Measurements from ENCODE around the gene BTNL3.
"Not testable (repeated sequence)": the region's sequence is repeated elsewhere in the genome, so short reads cannot be mapped to it uniquely, and the experiment has no call there.

BTNL3 gene, protein sequence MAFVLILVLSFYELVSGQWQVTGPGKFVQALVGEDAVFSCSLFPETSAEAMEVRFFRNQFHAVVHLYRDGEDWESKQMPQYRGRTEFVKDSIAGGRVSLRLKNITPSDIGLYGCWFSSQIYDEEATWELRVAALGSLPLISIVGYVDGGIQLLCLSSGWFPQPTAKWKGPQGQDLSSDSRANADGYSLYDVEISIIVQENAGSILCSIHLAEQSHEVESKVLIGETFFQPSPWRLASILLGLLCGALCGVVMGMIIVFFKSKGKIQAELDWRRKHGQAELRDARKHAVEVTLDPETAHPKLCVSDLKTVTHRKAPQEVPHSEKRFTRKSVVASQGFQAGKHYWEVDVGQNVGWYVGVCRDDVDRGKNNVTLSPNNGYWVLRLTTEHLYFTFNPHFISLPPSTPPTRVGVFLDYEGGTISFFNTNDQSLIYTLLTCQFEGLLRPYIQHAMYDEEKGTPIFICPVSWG

GRCh38 chr5:180988592-180988991 lies at the start of gene BTNL3:
BTNL3 (plus strand) TSS chr5:180988846; CDS start chr5:180989029, 183 bp downstream.
- no peak for DNase-seq (ENCODE audit: low spot score)

DNA sequence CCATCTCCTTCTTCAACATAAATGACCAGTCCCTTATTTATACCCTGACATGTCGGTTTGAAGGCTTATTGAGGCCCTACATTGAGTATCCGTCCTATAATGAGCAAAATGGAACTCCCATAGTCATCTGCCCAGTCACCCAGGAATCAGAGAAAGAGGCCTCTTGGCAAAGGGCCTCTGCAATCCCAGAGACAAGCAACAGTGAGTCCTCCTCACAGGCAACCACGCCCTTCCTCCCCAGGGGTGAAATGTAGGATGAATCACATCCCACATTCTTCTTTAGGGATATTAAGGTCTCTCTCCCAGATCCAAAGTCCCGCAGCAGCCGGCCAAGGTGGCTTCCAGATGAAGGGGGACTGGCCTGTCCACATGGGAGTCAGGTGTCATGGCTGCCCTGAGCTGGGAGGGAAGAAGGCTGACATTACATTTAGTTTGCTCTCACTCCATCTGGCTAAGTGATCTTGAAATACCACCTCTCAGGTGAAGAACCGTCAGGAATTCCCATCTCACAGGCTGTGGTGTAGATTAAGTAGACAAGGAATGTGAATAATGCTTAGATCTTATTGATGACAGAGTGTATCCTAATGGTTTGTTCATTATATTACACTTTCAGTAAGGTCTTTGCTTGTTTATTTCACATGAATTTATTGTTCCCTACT lies 38.2 kb upstream of the BTNL3 start:
- no peak for DNase-seq (ENCODE audit: low spot score)

GRCh38 chr5:180959661-180960060 lies 29.0 kb upstream of the BTNL3 start:
- DNase-seq (ENCODE audit: low spot score): no peak

GRCh38 chr5:180960209-180960608 lies 28.4 kb upstream of the BTNL3 start:
- no peak for DNase-seq (ENCODE audit: low spot score)

DNA sequence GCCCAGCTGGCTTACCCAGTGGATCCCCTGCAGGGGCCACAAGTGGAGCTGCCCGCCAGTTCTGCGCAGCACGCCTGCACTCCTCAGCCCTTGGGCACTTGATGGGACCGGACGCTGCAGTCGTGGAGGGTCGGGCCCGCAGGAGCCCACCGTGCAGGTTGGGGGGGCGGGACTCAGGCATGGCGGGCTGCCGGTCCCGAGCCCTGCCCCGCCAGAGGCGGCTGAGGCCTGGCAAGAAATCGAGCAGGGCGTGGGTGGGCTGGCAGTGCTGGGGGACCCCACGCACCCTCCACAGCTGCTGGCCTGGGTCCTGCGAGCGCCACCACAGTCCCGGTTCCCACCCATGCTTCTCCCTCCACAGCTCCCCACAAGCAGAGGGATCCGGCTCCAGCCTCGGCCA lies 19.2 kb upstream of the BTNL3 start:
- no peak for DNase-seq (ENCODE audit: low spot score)

GRCh38 chr5:180970336-180970735 lies 18.3 kb upstream of the BTNL3 start:
- DNase-seq (ENCODE audit: low spot score): no peak

- no peak for DNase-seq (ENCODE audit: low spot score)
Observed at GRCh38 chr5:180970875-180971274, 17.8 kb upstream of the BTNL3 start.

DNA sequence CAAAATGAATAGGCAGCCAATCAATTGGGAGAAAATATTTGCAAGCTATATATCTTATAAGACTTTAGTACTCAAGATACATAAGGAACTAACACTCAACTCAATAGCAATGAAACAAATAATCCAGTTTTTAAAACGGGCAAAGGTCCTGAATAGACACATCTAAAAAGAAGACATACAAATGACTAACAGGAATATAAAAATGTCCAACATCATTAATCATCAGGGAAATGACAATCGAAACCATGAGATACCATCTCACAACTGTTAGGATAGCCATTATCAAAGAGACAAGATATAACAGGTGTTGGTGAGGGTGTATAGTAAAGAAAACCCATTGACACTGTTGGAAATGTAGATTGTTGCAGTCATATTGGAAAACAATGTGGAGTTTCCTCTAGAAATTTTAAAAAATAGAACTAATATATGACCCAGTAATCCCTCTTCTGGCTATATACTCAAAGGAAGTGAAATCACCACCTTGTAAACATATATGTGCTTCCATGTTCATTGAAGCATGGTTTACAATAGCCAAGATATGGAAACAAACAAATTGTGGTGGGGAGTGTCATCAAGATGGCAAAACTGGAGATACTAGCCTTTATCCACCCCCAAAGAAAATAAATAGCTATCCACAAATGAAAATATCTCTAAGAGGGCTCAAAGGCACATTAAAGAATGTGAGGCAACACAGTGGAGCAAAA lies 13.9 kb upstream of the BTNL3 start:
- no peak for DNase-seq (ENCODE audit: low spot score)

DNA sequence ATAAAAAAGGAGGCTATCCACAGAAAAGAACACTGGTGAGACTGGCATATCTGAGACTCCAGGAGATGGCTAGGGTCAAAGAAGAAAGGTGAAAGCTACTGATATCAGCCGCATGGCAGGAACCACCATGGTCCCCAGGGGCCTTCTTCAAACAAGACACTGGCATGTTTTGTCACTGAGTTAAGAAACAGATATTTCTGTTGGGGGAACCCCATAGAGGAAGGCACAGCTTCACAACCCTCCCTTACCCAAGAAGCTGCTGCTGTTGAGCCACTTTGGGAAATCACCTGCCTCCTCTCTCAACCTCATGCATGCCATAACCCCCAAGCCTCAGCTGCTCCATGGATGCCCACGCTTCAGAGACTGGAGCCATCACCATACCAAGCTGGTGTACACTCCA lies 13.3 kb upstream of the BTNL3 start:
- no peak for DNase-seq (ENCODE audit: low spot score)

- DNase-seq (ENCODE audit: low spot score): no peak
Observed at GRCh38 chr5:180976518-180976917, 12.1 kb upstream of the BTNL3 start.

GRCh38 chr5:180977852-180978251 lies 10.8 kb upstream of the BTNL3 start:
- DNase-seq (ENCODE audit: low spot score): no peak

DNA sequence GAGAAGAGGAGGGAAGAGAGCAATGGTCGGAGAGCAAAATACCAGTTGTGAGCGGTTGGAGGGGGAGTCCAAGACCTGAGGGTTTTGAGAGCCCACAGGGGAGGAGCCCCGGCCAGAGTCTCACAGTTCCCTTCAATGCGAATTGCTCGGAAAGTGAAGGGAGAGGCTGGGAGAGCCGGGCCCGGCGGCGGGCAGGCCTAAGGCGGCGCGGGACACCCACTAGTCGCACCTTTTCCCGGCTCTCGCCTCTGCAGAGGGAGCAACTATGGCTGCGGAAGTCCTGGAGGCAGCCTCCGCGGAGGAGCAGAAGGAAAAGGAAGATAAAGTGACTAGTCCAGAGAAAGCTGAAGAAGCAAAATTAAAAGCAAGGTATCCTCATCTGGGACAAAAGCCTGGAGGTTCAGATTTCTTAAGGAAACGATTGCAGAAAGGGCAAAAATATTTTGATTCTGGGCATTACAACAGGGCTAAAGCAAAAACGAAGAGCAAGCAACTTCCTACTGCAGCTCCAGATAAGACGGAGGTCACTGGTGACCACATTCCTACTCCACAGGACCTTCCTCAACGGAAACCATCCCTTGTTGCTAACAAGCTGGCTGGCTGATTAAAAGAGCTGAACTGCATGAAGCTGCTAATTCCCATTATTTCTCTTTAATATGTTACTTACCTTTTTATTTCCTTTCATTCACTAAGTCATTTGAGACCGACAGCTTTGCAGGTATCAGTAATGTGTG lies 6.5 kb upstream of the BTNL3 start:
- no peak for DNase-seq (ENCODE audit: low spot score)

DNA sequence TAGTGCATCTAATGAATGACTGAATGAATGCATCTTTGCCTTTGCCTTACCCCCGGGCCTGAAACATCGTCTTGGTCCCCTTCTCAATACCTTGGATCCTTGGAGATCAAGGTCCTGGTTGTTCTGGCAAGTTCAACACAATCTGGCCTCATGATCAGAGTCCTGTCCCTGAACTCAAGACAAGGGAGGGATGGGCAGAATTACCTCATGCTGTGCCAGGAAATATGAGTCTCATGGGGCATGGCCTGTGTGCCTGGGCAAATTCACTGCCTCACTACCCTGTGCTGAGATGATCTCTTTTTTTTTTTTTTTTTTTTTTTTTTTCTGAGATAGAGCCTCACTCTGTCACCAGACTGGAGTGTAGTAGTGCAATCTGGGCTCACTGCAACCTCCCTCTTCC lies 630 bp upstream of the BTNL3 start:
- DNase-seq (ENCODE audit: low spot score): no peak

DNA sequence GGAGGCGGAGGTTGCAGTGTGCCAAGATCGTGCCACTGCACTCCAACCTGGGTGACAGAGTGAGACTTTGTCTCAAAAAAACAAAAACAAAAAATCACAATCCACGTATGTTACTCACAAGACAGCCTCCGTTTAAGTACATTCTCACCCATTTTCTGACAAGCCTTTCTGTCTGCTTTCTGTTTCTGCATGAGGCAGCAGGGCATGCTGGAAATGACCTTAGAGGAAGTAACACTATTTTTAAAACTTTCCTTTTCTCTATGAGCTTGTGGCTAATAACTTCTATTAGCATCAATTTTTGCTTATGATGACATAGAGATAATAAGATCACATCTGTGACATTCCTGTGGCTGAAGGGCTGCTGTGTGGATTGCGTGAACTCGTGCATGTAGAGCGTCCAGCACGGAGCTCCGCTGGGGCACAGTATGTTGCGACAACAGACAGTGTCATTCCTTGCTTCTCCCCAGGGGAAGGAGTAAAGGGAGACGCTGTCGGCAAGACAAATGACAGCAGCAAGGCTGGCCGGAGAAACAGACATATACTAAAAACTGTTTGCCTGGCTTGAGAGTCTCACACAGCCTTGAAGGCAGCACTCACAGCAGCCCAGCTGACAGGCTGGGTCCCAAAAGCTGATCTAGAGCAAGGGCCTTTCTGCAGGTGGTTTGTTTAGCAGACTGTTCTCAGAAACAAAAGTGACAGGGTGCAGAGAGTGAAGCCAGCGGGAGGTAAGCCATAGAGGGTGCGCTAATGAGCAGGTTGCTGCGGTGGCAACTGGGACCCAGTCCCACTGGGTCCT lies 1.6 kb downstream of the BTNL3 start:
- DNase-seq (ENCODE audit: low spot score): no peak

DNA sequence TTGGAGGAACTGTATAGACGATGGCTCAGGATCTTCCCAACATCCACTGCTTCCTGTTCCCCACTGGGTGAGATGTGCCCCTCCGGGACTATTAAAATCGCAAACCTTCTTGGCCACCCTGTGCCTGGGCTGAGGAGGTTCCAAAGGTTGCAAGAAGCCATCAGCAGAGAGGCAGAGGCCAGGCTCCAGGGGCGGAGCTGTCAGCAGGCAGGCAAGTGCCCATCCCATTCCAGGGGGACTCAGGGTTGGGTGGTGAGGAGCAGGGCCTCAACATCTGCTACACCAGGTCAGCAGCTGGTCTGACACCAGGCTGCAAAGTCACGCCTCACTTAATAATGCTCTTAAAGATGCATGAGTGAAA lies 2.2 kb downstream of the BTNL3 start:
- DNase-seq (ENCODE audit: low spot score): no peak

- no peak for DNase-seq (ENCODE audit: low spot score)
Observed at GRCh38 chr5:181001947-181002346, 13.3 kb downstream of the BTNL3 start.

DNA sequence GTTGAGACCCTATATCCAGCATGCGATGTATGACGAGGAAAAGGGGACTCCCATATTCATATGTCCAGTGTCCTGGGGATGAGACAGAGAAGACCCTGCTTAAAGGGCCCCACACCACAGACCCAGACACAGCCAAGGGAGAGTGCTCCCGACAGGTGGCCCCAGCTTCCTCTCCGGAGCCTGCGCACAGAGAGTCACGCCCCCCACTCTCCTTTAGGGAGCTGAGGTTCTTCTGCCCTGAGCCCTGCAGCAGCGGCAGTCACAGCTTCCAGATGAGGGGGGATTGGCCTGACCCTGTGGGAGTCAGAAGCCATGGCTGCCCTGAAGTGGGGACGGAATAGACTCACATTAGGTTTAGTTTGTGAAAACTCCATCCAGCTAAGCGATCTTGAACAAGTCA lies 17.1 kb downstream of the BTNL3 start:
- DNase-seq (ENCODE audit: low spot score): no peak

DNA sequence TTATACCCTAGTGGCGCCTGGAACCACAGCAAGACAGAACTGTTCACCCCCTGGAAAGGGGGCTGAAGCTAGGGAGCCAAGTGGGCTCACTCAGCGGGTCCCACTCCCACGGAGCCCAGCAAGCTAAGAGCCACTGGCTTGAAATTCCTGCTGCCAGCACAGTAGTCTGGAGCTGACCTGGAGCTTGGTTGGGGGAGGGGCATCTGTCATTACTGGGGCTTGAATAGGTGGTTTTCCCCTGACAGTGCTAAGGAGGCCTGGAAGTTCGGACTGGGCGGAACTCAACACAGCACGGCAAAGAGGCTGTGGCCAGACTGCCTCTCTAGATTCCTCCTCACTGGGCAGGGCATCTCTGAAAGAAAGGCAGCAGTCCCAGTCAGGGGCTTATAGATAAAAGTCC lies 19.5 kb downstream of the BTNL3 start:
- no peak for DNase-seq (ENCODE audit: low spot score)

DNA sequence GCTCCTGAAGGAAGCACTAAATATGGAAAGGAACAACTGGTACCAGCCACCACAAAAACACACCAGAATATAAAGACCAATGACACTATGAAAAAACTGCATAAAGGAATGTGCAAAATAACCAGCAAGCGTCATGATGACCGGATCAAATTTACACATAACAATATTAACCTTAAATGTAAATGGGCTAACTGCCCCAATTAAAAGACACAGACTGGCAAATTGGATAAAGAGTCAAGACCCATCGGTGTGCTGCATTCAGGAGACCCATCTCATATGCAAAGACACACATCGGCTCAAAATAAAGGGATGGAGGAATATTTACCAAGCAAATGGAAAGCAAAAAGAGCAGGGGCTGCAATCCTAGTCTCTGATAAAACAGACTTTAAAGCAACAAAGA lies 21.4 kb downstream of the BTNL3 start:
- not testable (repeated sequence) for DNase-seq (ENCODE audit: low spot score)

DNA sequence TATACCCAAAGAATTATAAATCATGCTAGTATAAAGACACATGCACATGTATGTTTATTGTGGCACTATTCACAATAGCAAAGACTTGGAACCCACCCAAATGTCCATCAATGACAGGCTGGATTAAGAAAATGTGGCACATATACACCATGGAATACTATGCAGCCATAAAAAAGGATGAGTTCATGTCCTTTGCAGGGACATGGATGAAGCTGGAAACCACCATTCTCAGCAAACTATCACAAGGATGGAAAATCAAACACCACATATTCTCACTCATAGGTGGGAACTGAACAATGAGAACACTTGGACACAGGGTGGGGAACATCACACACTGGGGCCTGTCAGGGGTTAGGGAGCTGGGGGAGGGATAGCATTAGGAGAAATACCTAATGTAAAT lies 26.0 kb downstream of the BTNL3 start:
- not testable (repeated sequence) for DNase-seq (ENCODE audit: low spot score)

DNA sequence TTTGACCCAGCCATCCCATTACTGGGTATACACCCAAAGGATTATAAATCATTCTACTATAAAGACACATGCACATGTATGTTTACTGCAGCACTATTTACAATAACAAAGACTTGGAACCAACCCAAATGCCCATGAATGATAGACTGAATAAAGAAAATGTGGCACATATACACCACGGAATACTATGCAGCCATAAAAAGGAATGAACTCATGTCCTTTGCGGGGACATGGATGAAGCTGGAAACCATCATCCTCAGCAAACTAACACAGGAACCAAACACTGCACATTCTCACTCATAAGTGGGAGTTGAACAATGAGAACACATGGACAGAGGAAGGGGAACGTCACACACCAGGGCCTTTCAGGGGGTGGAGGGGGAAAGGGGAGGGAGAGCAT lies 28.8 kb downstream of the BTNL3 start:
- DNase-seq (ENCODE audit: low spot score): not testable (repeated sequence)
